Cardiac fibroblast (primary cell): Measurements from ENCODE around the gene SND1.

Experiments
- DNase-seq, 2 donors: peaks; one replicate each; pipeline versions ENCODE4 v3.0.0 to v3.0.0-alpha.2; 2010; ENCODE audit warnings: low read depth in 2 of 2
- H3K4me3 ChIP-seq, 2 donors: replicated peaks in 1 of 2; 1 replicate in 1 of 2; 2 replicates in 1 of 2; pipeline ENCODE4 v1.5.1; 2011; ENCODE audit warnings: low read depth in 2 of 2, low read length in 2 of 2, mild to moderate bottlenecking in 2 of 2, moderate library complexity in 1 of 2
- CTCF ChIP-seq: IDR thresholded peaks from one replicate; pipeline ENCODE4 v1.5.1; 2011; ENCODE audit warnings: low read depth, mild to moderate bottlenecking, low read length, inconsistent platforms

SND1 gene

GRCh38 chr7:127845522-127846214 lies 193.7 kb downstream of the SND1 start:
- TF ChIP-seq CTCF, result no peak
- no peak for DNase-seq
- no peak overlapping the region for H3K4me3 ChIP-seq

GRCh38 chr7:127847641-127848040 lies 195.6 kb downstream of the SND1 start:
- TF ChIP-seq CTCF, result no peak
- DNase-seq, result no peak
- no peak overlapping the region for H3K4me3 ChIP-seq

GRCh38 chr7:127848241-127848640 lies 196.2 kb downstream of the SND1 start:
- TF ChIP-seq CTCF, result no peak
- H3K4me3 ChIP-seq, result no peak overlapping the region
- DNase-seq, result no peak

GRCh38 chr7:127850195-127850594 lies 198.2 kb downstream of the SND1 start:
- TF ChIP-seq CTCF, result no peak
- no peak overlapping the region for H3K4me3 ChIP-seq
- DNase-seq, result no peak

- DNase-seq, result no peak
- no peak for TF ChIP-seq CTCF
- no peak overlapping the region for H3K4me3 ChIP-seq
Measured at GRCh38 chr7:127854383-127854782, 202.4 kb downstream of the SND1 start.

GRCh38 chr7:127857464-127857841 lies 205.5 kb downstream of the SND1 start:
- TF ChIP-seq CTCF, result no peak
- no peak for DNase-seq
- H3K4me3 ChIP-seq, result no peak overlapping the region
